Left ventricle myocardium inferior (tissue), 1 donor: ENCODE results near the gene PIAS1. TPM values are rescaled to one million over a fixed set of nuclear protein-coding genes. Genes with fewer than 3 reads are reported as not detected.

Experiments used
- DNase-seq: peaks from one replicate; pipeline ENCODE4 v3.0.0-alpha.2; 2020
- H3K27ac ChIP-seq: fragments of 200-600 bp; replicated peaks from 2 replicates; pipeline ENCODE4 v1.8.0; 2021
- H3K27me3 ChIP-seq: fragments of 200-600 bp; 2 replicates; pipeline ENCODE4 v1.8.0; 2021; ENCODE audit warnings: low read depth
- H3K36me3 ChIP-seq: fragments of 200-600 bp; 2 replicates; pipeline ENCODE4 v1.8.0; 2021
- H3K4me1 ChIP-seq: fragments of 200-600 bp; 2 replicates; pipeline ENCODE4 v1.8.0; 2021
- H3K4me3 ChIP-seq: fragments of 200-600 bp; 2 replicates; pipeline ENCODE4 v1.8.0; 2021; ENCODE audit warnings: mild to moderate bottlenecking, moderate library complexity
- H3K9me3 ChIP-seq: fragments of 200-600 bp; replicated peaks from 2 replicates; pipeline ENCODE4 v1.8.0; 2021
- intact Hi-C: fragments of 100-400 bp; cut with micrococcal nuclease; formaldehyde crosslinking; loops from one replicate; pipeline ENCODE4 v1.11.0; 2022
- total RNA-seq: library from RNA; stranded (reverse); fragmentation: NEBNext Ultra II Directional; extraction: Animal tissue kit (Norgen Biotek cat#: 25700); gene quantifications from one replicate; pipeline ENCODE4 v1.2.1, GENCODE V29; 2021
- TF ChIP-seq, protein P1 (sequence below): fragments of 200-600 bp; IDR thresholded peaks from 2 replicates; pipeline ENCODE4 v1.8.0; 2021; ENCODE audit warnings: antibody characterized with exemption, mild to moderate bottlenecking, borderline replicate concordance
- donor health status: DM: no; HTN: yes; CAD: no; lungs with severe emphysema.

The PIAS1 gene
- total RNA-seq, 1 donor from 2014 or later: 29.9 TPM

DNA sequence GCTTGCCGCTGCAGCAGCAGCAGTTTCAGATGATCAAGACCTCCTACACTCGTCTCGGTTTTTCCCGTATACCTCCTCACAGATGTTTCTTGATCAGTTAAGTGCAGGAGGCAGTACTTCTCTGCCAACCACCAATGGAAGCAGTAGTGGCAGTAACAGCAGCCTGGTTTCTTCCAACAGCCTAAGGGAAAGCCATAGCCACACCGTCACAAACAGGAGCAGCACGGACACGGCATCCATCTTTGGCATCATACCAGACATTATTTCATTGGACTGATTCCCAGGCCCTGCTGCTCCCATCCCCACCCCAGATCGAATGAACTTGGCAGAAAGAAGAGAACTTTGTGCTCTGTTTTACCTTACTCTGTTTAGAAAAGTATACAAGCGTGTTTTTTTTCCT is 133.4 kb downstream of the PIAS1 start:
- Histone ChIP-seq H3K27me3 (no peaks in the 10 kb centered on the region), H3K9me3 (no peaks in the 10 kb centered on the region), H3K36me3 (peaks cover 52% of the 10 kb centered on the region), H3K27ac (peak overlapping the region; percentile 81), H3K4me3 (peak overlapping the region; percentile 25), H3K4me1 (peaks cover 38% of the 10 kb centered on the region)
- TF ChIP-seq, protein P1, sequence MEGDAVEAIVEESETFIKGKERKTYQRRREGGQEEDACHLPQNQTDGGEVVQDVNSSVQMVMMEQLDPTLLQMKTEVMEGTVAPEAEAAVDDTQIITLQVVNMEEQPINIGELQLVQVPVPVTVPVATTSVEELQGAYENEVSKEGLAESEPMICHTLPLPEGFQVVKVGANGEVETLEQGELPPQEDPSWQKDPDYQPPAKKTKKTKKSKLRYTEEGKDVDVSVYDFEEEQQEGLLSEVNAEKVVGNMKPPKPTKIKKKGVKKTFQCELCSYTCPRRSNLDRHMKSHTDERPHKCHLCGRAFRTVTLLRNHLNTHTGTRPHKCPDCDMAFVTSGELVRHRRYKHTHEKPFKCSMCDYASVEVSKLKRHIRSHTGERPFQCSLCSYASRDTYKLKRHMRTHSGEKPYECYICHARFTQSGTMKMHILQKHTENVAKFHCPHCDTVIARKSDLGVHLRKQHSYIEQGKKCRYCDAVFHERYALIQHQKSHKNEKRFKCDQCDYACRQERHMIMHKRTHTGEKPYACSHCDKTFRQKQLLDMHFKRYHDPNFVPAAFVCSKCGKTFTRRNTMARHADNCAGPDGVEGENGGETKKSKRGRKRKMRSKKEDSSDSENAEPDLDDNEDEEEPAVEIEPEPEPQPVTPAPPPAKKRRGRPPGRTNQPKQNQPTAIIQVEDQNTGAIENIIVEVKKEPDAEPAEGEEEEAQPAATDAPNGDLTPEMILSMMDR: no peak
- intact Hi-C loops: no loop called here
- peak; percentile 50 for DNase-seq

DNA sequence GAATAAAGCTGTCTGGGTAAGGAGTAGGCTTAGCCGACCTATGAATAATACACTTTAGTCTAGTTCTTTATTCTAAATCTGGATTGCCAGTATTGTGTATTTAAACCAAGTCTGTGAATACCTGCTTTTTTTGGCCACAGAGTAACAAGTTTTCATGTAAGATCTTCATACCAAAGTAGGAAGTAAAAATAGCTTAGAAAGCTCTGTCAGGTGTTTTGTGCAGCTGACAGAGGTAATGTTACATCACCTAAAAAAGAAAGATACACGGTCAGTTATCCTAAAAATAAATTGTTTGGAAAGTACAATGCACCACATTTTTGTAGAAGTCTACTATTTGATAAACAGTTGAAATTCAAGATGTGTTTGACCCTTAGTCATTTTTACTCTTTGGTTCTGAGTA is 134.5 kb downstream of the PIAS1 start:
- intact Hi-C loops: no loop called here
- TF ChIP-seq, protein P1: no peak
- peaks cover 44% of the 10 kb centered on the region for H3K36me3 ChIP-seq
- H3K27me3 ChIP-seq: no peaks in the 10 kb centered on the region
- H3K4me1 ChIP-seq: peaks cover 49% of the 10 kb centered on the region
- DNase-seq: no peak
- H3K4me3 ChIP-seq: no peak overlapping the region
- peak overlapping the region; percentile 81 for H3K27ac ChIP-seq
- H3K9me3 ChIP-seq: no peaks in the 10 kb centered on the region

DNA sequence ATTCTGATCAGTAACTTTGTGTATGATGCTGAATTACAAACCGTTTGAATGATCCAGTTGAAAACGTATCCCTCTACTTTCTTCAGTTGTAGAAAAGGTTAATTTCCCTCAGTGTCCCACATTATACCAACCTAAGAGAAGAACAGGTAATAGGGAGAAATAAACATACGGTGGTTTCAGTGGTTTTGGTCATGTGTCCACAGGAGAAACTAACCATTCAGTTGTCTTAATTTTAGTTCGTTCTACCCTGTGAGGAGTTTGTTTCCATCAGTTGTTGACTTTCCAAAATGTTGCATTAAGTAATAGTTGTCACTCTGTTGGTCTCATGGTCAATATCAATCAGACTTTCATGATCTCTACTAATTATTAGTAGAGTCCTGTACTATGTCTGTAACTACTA is 135.9 kb downstream of the PIAS1 start:
- Histone ChIP-seq H3K27me3 (no peaks in the 10 kb centered on the region), H3K27ac (no peak overlapping the region), H3K36me3 (peaks cover 34% of the 10 kb centered on the region), H3K4me3 (no peak overlapping the region), H3K9me3 (no peaks in the 10 kb centered on the region), H3K4me1 (peaks cover 54% of the 10 kb centered on the region)
- DNase-seq: no peak
- intact Hi-C loops: no loop called here
- TF ChIP-seq, protein P1: no peak

DNA sequence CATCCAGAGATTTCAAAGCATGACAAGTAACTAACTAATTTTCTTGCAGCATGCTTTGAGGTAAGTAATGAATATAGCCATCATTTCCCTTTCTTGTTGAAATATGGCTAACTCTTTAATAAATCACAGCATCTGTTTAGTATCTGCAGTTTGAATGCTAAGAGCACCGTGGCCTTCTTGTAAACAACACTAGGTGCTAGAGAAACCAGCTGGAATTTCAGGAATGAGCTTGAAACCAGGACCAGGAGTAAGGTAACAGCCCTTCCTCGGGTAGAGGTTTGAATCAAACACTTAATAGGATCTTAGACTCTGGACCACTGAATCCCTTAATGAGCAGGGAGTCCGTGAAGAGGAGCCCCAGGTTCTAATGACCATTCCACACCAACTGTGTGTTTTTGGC is 137.4 kb downstream of the PIAS1 start:
- H3K4me3 ChIP-seq: no peak overlapping the region
- no peaks in the 10 kb centered on the region for H3K9me3 ChIP-seq
- no peaks in the 10 kb centered on the region for H3K27me3 ChIP-seq
- intact Hi-C loops: no loop called here
- H3K4me1 ChIP-seq: peaks cover 58% of the 10 kb centered on the region
- no peak overlapping the region for H3K27ac ChIP-seq
- no peak for DNase-seq
- TF ChIP-seq, protein P1: no peak
- H3K36me3 ChIP-seq: peaks cover 23% of the 10 kb centered on the region

DNA sequence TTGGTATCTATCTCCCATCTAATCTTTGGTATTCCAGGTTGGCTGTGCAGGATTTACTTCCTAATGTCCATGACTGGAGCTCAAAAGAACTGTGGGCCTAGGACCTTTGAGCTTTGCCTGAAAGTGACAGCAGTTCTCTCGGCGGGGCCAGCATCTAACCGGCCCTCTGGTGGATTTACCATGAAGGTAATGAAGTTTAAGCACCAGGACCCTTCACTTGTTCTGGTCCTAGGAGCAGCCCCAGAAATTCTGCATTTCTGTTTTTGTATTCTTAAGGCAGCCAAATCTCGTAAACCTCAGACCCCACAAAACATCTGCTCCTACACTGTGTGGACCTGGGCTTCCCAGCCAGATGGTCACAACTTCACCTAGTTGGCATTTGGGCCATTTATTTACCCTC is 138.0 kb downstream of the PIAS1 start:
- Histone ChIP-seq H3K36me3 (peaks cover 23% of the 10 kb centered on the region), H3K27me3 (no peaks in the 10 kb centered on the region), H3K27ac (peak overlapping the region; percentile 33), H3K9me3 (no peaks in the 10 kb centered on the region), H3K4me3 (no peak overlapping the region), H3K4me1 (peaks cover 52% of the 10 kb centered on the region)
- intact Hi-C loops: no loop called here
- no peak for DNase-seq
- TF ChIP-seq, protein P1: no peak
